T1000 (cell line): ENCODE measurements around the gene CDKN2AIPNL.
"Not testable (repeated sequence)": the region's sequence is repeated elsewhere in the genome, so short reads cannot be mapped to it uniquely, and the experiment has no call there.

Source experiments
- DNase-seq: peaks from one replicate; lab custom pipeline; 2025; ENCODE audit warnings: mixed read lengths; lab: John Stamatoyannopoulos, UW

Gene CDKN2AIPNL

GRCh38 chr5:134397196-134397595 lies 14.5 kb downstream of the CDKN2AIPNL start:
- DNase-seq: no peak

GRCh38 chr5:134396274-134396673 lies 15.4 kb downstream of the CDKN2AIPNL start:
- no peak for DNase-seq

GRCh38 chr5:134394932-134395331 lies 16.7 kb downstream of the CDKN2AIPNL start:
- no peak for DNase-seq

- DNase-seq: no peak
These were observed 19.4 kb downstream of the CDKN2AIPNL start for GRCh38 chr5:134392301-134392700.

- no peak for DNase-seq
These were observed 24.2 kb downstream of the CDKN2AIPNL start for GRCh38 chr5:134387443-134387842.

- no peak for DNase-seq
These were observed 27.5 kb downstream of the CDKN2AIPNL start for GRCh38 chr5:134383980-134384697.

GRCh38 chr5:134382204-134382603 lies 29.5 kb downstream of the CDKN2AIPNL start:
- not testable (repeated sequence) for DNase-seq

GRCh38 chr5:134380346-134380745 lies 31.3 kb downstream of the CDKN2AIPNL start:
- no peak for DNase-seq

GRCh38 chr5:134374232-134374631 lies 37.4 kb downstream of the CDKN2AIPNL start:
- no peak for DNase-seq

GRCh38 chr5:134373633-134374032 lies 38.0 kb downstream of the CDKN2AIPNL start:
- DNase-seq: not testable (repeated sequence)

GRCh38 chr5:134371834-134372340 lies 39.8 kb downstream of the CDKN2AIPNL start:
- no peak for DNase-seq

- peak; percentile 90 for DNase-seq
These were observed 40.5 kb downstream of the CDKN2AIPNL start, which contains the start of gene UBE2B for GRCh38 chr5:134370871-134371833. TSS of gene UBE2B (plus strand) at chr5:134371569. CDS start at chr5:134371596, 27 bp downstream.

GRCh38 chr5:134370311-134370870 lies 41.3 kb downstream of the CDKN2AIPNL start:
- no peak for DNase-seq

GRCh38 chr5:134365604-134366003 lies 46.1 kb downstream of the CDKN2AIPNL start:
- no peak for DNase-seq

- DNase-seq: no peak
These were observed 56.0 kb downstream of the CDKN2AIPNL start for GRCh38 chr5:134355681-134356080.
